Naive B cell (primary cell): Measurements from ENCODE around the gene CCDC127. TPM values are rescaled to one million over a fixed set of nuclear protein-coding genes. Genes with fewer than 3 reads are reported as not detected.
"Not testable (repeated sequence)": the region's sequence is repeated elsewhere in the genome, so short reads cannot be mapped to it uniquely, and the experiment has no call there.

Experiments used
- ATAC-seq, 2 donors: fragments of 150-1000 bp; cut with Tn5 transposase; 2 replicates each; pipeline ENCODE4 v1.10.0; 2021; ENCODE audit warnings: low read depth in 2 of 2, mild to moderate bottlenecking in 2 of 2, moderate library complexity in 2 of 2
- DNase-seq: peaks from one replicate; pipeline ENCODE4 v3.0.0; 2022
- H3K27ac Mint-ChIP-seq, 6 donors: one replicate each; pipeline ENCODE4 v1.8.0; 2020 to 2022; ENCODE audit warnings: mild to moderate bottlenecking in 6 of 6, mixed read lengths in 6 of 6, moderate library complexity in 5 of 6, inconsistent platforms in 2 of 6
- H3K27me3 Mint-ChIP-seq, 3 donors: one replicate each; pipeline ENCODE4 v1.8.0; 2021 to 2022; ENCODE audit warnings: mixed read lengths in 3 of 3, mild to moderate bottlenecking in 1 of 3
- H3K36me3 Mint-ChIP-seq, 2 donors: one replicate each; pipeline ENCODE4 v1.8.0; 2020 to 2022; ENCODE audit warnings: mixed read lengths in 2 of 2, inconsistent platforms in 1 of 2, mild to moderate bottlenecking in 1 of 2
- H3K4me1 Mint-ChIP-seq, 3 donors: one replicate each; pipeline ENCODE4 v1.8.0; 2020 to 2022; ENCODE audit warnings: mixed read lengths in 3 of 3, inconsistent platforms in 1 of 3, mild to moderate bottlenecking in 1 of 3, moderate library complexity in 1 of 3
- H3K4me3 Mint-ChIP-seq, 8 donors: one replicate each; pipeline ENCODE4 v1.8.0; 2020 to 2022; ENCODE audit warnings: mild to moderate bottlenecking in 8 of 8, mixed read lengths in 8 of 8, moderate library complexity in 8 of 8, inconsistent platforms in 2 of 8
- H3K9me3 Mint-ChIP-seq, 7 donors: one replicate each; pipeline ENCODE4 v1.8.0; 2020 to 2022; ENCODE audit warnings: mixed read lengths in 7 of 7, mild to moderate bottlenecking in 5 of 7, inconsistent platforms in 2 of 7, moderate library complexity in 1 of 7
- polyA plus RNA-seq, 6 donors: library from polyadenylated mRNA; unstranded; fragments of 300-500 nt; fragmentation: Illumina TruSeq; gene quantifications; one replicate each; pipeline ENCODE4 v1.2.3, GENCODE V29; 2021; ENCODE audit warnings: low read depth in 6 of 6

CCDC127 gene
- 1 to 10 TPM; 1.7 to 5.8 (median 2.5) TPM for polyA plus RNA-seq

- DNase-seq (peak; percentile 100), ATAC-seq (peak; percentile 85 to 89)
- not testable (repeated sequence) for H3K36me3 Mint-ChIP-seq, H3K9me3 Mint-ChIP-seq, H3K27me3 Mint-ChIP-seq
- peak within 1 kb of the TSS; percentile 88 to 97 (median 94) for H3K4me3 Mint-ChIP-seq
- H3K27ac Mint-ChIP-seq = peak within 1 kb of the TSS; percentile 88 to 97 (median 92)
- peaks cover 32 to 70% (median 62%) of the 10 kb centered on the region in 3 donors for H3K4me1 Mint-ChIP-seq
Measured at GRCh38 chr5:217494-218456, at the start of gene CCDC127, which contains the start of gene SDHA. Gene CCDC127, minus strand, starts transcription at chr5:218153. Its CDS starts 1,304 bp downstream, at chr5:216849. Gene SDHA, plus strand, starts transcription at chr5:218320. Its CDS starts 36 bp downstream, at chr5:218356.

- peak overlapping the region in 1 of 8 donors; percentile 64 for H3K4me3 Mint-ChIP-seq
- no peak for DNase-seq
- no peaks in the 10 kb centered on the region for H3K9me3 Mint-ChIP-seq
- H3K27me3 Mint-ChIP-seq = no peaks in the 10 kb centered on the region
- no peak for ATAC-seq
- H3K4me1 Mint-ChIP-seq = peaks cover 9 to 14% (median 11%) of the 10 kb centered on the region in 3 donors
- H3K27ac Mint-ChIP-seq = peak overlapping the region in 3 of 6 donors; percentile 4 to 28 (median 20)
- H3K36me3 Mint-ChIP-seq = peaks cover 0 to 9% of the 10 kb centered on the region in 2 donors
Measured at GRCh38 chr5:267716-268115, 49.8 kb upstream of the CCDC127 start.

DNA sequence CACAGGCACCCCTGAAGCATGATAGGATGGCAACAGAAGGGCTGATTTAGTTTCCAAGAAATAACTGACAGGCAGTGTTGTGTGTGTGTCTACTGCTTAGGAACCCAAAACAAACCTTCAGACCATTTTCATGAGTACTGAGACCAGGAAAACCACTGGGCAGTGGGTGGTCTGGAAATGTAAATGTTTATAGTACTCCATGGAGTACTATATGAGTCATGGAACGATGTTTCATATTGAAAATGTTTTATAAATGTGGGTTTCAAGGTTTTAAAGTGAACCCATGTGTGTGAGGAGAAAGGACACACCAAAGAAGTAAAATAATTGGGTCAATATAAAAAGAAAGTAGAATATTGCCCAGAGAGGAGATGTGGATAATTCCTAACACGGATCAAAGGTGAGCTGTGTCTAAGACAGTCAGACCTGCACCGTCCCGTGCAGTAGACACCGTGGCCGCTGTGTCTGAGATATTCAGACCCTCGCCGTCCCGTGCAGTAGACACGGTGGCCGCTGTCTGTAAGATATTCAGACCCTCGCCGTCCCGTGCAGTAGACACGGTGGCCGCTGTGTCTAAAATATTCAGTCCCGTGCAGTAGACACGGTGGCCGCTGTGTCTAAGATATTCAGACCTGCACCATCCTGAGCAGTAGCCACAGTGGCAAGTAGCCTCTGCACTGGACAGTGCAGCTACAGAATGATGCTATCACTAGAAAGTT is 48.5 kb upstream of the CCDC127 start:
- not testable (repeated sequence) for H3K27me3 Mint-ChIP-seq, H3K9me3 Mint-ChIP-seq, H3K36me3 Mint-ChIP-seq, ATAC-seq, H3K27ac Mint-ChIP-seq, DNase-seq
- H3K4me1 Mint-ChIP-seq = peaks cover 6 to 10% (median 9%) of the 10 kb centered on the region in 3 donors
- H3K4me3 Mint-ChIP-seq = peak overlapping the region in 1 of 8 donors; percentile 64

DNA sequence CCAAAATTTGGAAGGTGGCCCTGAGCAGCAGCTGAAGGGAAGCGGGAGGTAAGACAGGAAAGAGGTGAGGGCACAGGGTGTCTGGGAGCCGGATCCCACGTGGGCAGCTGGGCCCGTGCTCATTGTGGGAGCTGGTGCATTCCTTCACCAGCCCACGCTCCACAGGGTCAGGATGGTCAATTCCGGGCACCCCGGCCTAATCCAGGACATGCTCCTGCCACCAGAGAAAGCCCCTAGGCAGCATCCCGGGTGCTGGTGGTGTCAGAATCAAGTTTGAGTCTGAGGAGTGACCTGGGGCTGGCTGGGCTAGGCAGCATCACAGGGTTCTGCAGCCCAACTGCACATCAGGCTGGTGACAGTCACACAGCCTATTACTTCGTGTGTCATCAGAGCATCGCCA is 46.4 kb upstream of the CCDC127 start:
- no peaks in the 10 kb centered on the region for H3K27me3 Mint-ChIP-seq
- H3K27ac Mint-ChIP-seq = peak overlapping the region in 1 of 6 donors; percentile 16
- ATAC-seq (no peak), DNase-seq (no peak)
- H3K9me3 Mint-ChIP-seq = peaks cover 0 to 4% (median 0%) of the 10 kb centered on the region in 7 donors
- H3K4me1 Mint-ChIP-seq = no peaks in the 10 kb centered on the region
- peaks cover 0 to 9% of the 10 kb centered on the region in 2 donors for H3K36me3 Mint-ChIP-seq
- H3K4me3 Mint-ChIP-seq = no peak overlapping the region

- H3K4me3 Mint-ChIP-seq, DNase-seq: not testable (repeated sequence)
Measured at GRCh38 chr5:263275-263974, 45.5 kb upstream of the CCDC127 start.

DNA sequence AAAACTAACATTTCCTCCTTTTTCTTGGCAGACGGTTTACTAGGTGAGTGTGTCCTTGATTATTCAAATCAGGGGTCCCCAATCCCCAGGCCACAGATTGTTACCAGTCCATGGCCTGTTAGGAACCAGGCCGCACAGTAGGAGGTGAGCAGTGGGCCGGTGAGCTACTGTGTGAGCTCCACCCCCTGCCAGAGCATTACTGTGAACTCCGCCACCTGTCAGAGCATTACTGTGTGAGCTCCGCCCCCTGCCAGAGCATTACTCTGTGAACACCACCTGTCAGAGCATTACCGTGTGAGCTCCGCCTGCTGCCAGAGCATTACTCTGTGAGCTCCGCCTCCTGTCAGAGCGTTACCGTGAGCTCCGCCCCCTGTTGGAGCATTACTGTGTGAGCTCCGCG is 39.2 kb upstream of the CCDC127 start:
- DNase-seq = no peak
- no peaks in the 10 kb centered on the region for H3K4me1 Mint-ChIP-seq
- H3K4me3 Mint-ChIP-seq = no peak overlapping the region
- no peaks in the 10 kb centered on the region for H3K27me3 Mint-ChIP-seq
- ATAC-seq = no peak
- peaks cover 0 to 21% of the 10 kb centered on the region in 2 donors for H3K36me3 Mint-ChIP-seq
- H3K27ac Mint-ChIP-seq = peak overlapping the region in 1 of 6 donors; percentile 67
- H3K9me3 Mint-ChIP-seq = peaks cover 0 to 6% (median 0%) of the 10 kb centered on the region in 7 donors

More at GRCh38 chr5:263275-263974, 45.5 kb upstream of the CCDC127 start:
- H3K27me3 Mint-ChIP-seq, ATAC-seq, H3K36me3 Mint-ChIP-seq, H3K4me1 Mint-ChIP-seq, H3K9me3 Mint-ChIP-seq: not testable (repeated sequence)
- H3K27ac Mint-ChIP-seq = peak overlapping the region in 2 of 6 donors; percentile 47 to 74

GRCh38 chr5:256347-256746 is 38.4 kb upstream of the CCDC127 start:
- peaks cover 0 to 21% of the 10 kb centered on the region in 2 donors for H3K36me3 Mint-ChIP-seq
- not testable (repeated sequence) for H3K27me3 Mint-ChIP-seq, H3K4me1 Mint-ChIP-seq, H3K9me3 Mint-ChIP-seq, DNase-seq, H3K4me3 Mint-ChIP-seq, ATAC-seq, H3K27ac Mint-ChIP-seq

DNA sequence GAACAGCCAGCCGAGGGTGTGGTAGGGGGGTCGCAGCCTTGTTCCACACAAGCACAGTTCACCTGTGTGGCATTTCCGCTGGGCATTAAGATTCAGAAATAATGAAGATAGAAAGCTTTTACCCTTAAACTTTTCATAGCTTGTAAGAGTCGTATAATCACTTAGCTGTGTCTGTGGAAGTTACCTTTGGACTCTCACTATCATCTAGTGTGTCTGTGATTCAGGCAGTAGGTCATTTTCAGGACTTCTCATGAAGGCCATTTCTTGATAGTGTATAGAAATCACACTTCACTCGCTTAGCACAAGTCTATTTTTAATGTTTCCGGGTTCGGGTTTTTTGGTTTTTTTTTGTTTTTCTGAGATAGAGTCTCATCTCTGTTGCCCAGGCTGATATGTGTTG is 37.2 kb upstream of the CCDC127 start:
- not testable (repeated sequence) for H3K4me3 Mint-ChIP-seq, H3K9me3 Mint-ChIP-seq, H3K27ac Mint-ChIP-seq, H3K27me3 Mint-ChIP-seq, H3K4me1 Mint-ChIP-seq, DNase-seq, ATAC-seq
- H3K36me3 Mint-ChIP-seq = peaks cover 0 to 21% of the 10 kb centered on the region in 2 donors

GRCh38 chr5:254322-254721 is 36.4 kb upstream of the CCDC127 start:
- not testable (repeated sequence) for DNase-seq, H3K27me3 Mint-ChIP-seq, H3K4me1 Mint-ChIP-seq, H3K4me3 Mint-ChIP-seq, ATAC-seq, H3K27ac Mint-ChIP-seq, H3K9me3 Mint-ChIP-seq
- H3K36me3 Mint-ChIP-seq = peaks cover 3 to 21% of the 10 kb centered on the region in 2 donors

DNA sequence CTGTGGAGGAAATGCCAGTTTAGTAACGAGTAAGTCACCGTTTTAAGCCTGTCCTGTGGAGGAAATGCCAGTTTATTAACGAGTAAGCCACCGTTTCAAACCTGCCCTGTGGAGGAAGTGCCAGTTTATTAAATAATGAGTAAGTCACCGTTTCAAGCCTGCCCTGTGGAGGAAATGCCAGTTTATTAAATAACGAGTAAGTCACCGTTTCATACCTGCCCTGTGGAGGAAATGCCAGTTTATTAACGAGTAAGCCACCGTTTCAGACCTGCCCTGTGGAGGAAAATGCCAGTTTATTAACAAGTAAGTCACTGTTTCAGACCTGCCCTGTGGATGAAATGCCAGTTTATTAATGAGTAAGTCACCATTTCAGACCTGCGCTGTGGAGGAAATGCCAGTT is 34.6 kb upstream of the CCDC127 start:
- peaks cover 0 to 2% (median 0%) of the 10 kb centered on the region in 3 donors for H3K4me1 Mint-ChIP-seq
- peak overlapping the region in 3 of 6 donors; percentile 34 to 58 (median 51) for H3K27ac Mint-ChIP-seq
- ATAC-seq = no peak
- H3K4me3 Mint-ChIP-seq = no peak overlapping the region
- no peak for DNase-seq
- peaks cover 10 to 13% of the 10 kb centered on the region in 2 donors for H3K36me3 Mint-ChIP-seq
- H3K27me3 Mint-ChIP-seq = no peaks in the 10 kb centered on the region
- H3K9me3 Mint-ChIP-seq = peaks cover 0 to 5% (median 0%) of the 10 kb centered on the region in 7 donors

DNA sequence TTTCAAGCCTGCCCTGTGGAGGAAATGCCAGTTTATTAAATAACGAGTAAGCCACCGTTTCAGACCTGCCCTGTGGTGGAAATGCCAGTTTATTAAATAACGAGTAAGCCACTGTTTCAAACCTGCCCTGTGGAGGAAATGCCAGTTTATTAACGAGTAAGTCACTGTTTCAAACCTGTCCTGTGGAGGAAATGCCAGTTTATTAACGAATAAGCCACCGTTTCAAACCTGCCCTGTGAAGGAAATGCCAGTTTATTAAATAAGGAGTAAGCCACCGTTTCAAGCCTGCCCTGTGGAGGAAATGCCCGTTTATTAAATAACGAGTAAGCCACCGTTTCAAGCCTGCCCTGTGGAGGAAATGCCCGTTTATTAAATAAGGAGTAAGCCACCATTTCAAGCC is 34.0 kb upstream of the CCDC127 start:
- peaks cover 10 to 13% of the 10 kb centered on the region in 2 donors for H3K36me3 Mint-ChIP-seq

GRCh38 chr5:251538-251937 is 33.6 kb upstream of the CCDC127 start:
- not testable (repeated sequence) for ATAC-seq, H3K4me3 Mint-ChIP-seq, H3K9me3 Mint-ChIP-seq, H3K27me3 Mint-ChIP-seq, H3K4me1 Mint-ChIP-seq, DNase-seq
- peaks cover 10 to 13% of the 10 kb centered on the region in 2 donors for H3K36me3 Mint-ChIP-seq
- H3K27ac Mint-ChIP-seq = peak overlapping the region in 1 of 6 donors; percentile 70

More for the DNA sequence above, 34.0 kb upstream of the CCDC127 start:
- H3K27ac Mint-ChIP-seq = peak overlapping the region in 2 of 6 donors; percentile 34 to 83
- H3K4me1 Mint-ChIP-seq, ATAC-seq, H3K9me3 Mint-ChIP-seq, DNase-seq, H3K27me3 Mint-ChIP-seq, H3K4me3 Mint-ChIP-seq: not testable (repeated sequence)

GRCh38 chr5:251016-251415 is 33.1 kb upstream of the CCDC127 start:
- H3K9me3 Mint-ChIP-seq, H3K27me3 Mint-ChIP-seq, H3K4me1 Mint-ChIP-seq, DNase-seq, H3K4me3 Mint-ChIP-seq, ATAC-seq, H3K27ac Mint-ChIP-seq: not testable (repeated sequence)
- H3K36me3 Mint-ChIP-seq = peaks cover 10 to 15% of the 10 kb centered on the region in 2 donors
